ENCODE data around the gene PTH1R.

Gene PTH1R

DNA sequence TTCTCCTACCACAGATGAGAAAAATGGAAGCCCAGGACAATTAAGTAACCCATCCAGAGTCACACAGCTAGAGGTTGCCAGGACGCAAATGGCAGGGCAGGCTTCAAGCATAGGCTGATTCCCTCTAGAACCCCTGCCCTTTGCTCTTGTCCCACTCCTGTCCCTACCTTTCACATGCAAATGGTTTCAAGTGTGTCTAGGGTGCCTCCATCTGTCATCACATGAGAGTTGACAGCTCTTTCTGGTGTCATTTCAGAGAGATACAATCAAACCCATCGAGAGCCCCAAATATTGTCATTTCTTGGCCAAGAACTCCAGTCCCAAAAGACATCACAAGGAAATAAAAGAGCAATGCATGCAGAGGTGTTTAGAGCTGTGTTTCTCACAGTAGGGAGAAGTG lies 75.3 kb downstream of the PTH1R start:
- no peak for DNase-seq
